Measurements from ENCODE around the gene EED. TPM values are rescaled to one million over a fixed set of nuclear protein-coding genes. Genes with fewer than 3 reads are reported as not detected.
"Not testable (repeated sequence)": the region's sequence is repeated elsewhere in the genome, so short reads cannot be mapped to it uniquely, and the experiment has no call there.

Gene EED
- total and polyA plus RNA-seq, 12 donors, result 8.0 to 17.3 (median 9.6) TPM

- no peaks in the 10 kb centered on the region for H3K9me3 ChIP-seq
- peak overlapping the region in 3 of 10 donors; percentile 11 to 26 (median 22) for H3K27ac ChIP-seq
- H3K4me3 ChIP-seq, result peak overlapping the region in 9 of 10 donors; percentile 10 to 52 (median 40)
- peaks cover 0 to 19% (median 7%) of the 10 kb centered on the region in 9 donors for H3K4me1 ChIP-seq
- peak; percentile 75 to 96 (median 91) for TF ChIP-seq CTCF (IDR thresholded peaks at IDR 0.05)
- H3K27me3 ChIP-seq, result no peaks in the 10 kb centered on the region
- DNase-seq (peak; percentile 52 to 77), ATAC-seq (peak; percentile 83 to 96 (median 92))
- no peaks in the 10 kb centered on the region for H3K36me3 ChIP-seq
- intact Hi-C loops (cut with DNase I), result loop anchor here in 9 of 10 donors (1.0 to 10.0 kb wide), 9 partner anchors 276 to 621 kb away; partner anchors contain the start of gene CCDC83 (in 7 of the 9)
- 21 to 29% methylated on average over 14 of the region's 14 CpGs for WGBS, 2 donors
Measured at GRCh38 chr11:86218125-86219084, 26.1 kb upstream of the EED start.

GRCh38 chr11:86219311-86220193, 25.0 kb upstream of the EED start:
- H3K36me3 ChIP-seq, result no peaks in the 10 kb centered on the region
- TF ChIP-seq CTCF (IDR thresholded peaks at IDR 0.05), result no peak
- no peaks in the 10 kb centered on the region for H3K27me3 ChIP-seq
- intact Hi-C loops (cut with DNase I), result loop anchor here in 9 of 10 donors (1.0 to 10.0 kb wide), 9 partner anchors 277 to 622 kb away; partner anchors contain the start of gene CCDC83 (in 7 of the 9)
- WGBS, 2 donors, result 92 to 94% methylated on average over 7 of the region's 7 CpGs
- peaks cover 0 to 19% (median 7%) of the 10 kb centered on the region in 9 donors for H3K4me1 ChIP-seq
- H3K27ac ChIP-seq, result no peak overlapping the region
- H3K9me3 ChIP-seq, result peaks cover 0 to 2% (median 0%) of the 10 kb centered on the region in 11 donors
- no peak for DNase-seq
- ATAC-seq, result no peak
- no peak overlapping the region for H3K4me3 ChIP-seq

DNA sequence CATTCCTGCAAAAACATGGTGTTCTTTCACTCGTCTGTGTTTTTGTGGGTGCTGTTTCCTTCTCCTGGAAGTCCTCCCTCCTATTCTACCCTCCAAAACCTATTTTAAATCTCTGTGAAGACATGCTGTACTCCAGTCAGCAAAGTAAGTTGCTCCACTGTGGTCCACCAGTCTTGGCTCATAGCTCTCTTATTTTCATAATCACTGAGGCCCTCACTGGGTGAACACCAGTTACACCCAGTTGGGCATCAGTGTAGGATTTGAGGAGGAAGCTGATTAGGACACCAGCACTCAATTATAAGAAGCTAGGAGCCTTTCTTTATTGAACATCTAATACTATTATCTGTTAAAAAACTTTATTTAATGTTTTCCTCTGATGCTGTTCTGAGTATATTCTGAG, 23.9 kb upstream of the EED start:
- H3K27ac ChIP-seq, result no peak overlapping the region
- 83 to 96% methylated on average over 1 of the region's 1 CpG for WGBS, 2 donors
- H3K4me3 ChIP-seq, result no peak overlapping the region
- DNase-seq (no peak), ATAC-seq (no peak)
- TF ChIP-seq CTCF (IDR thresholded peaks at IDR 0.05), result no peak
- peaks cover 0 to 19% (median 7%) of the 10 kb centered on the region in 9 donors for H3K4me1 ChIP-seq
- no peaks in the 10 kb centered on the region for H3K36me3 ChIP-seq
- no peaks in the 10 kb centered on the region for H3K27me3 ChIP-seq
- peaks cover 0 to 8% (median 0%) of the 10 kb centered on the region in 11 donors for H3K9me3 ChIP-seq
- intact Hi-C loops (cut with DNase I), result no loop called here

- H3K9me3 ChIP-seq, result peaks cover 0 to 8% (median 0%) of the 10 kb centered on the region in 11 donors
- 44 to 52% methylated on average over 2 of the region's 2 CpGs for WGBS, 2 donors
- no peak for TF ChIP-seq CTCF (IDR thresholded peaks at IDR 0.05)
- no peak for DNase-seq
- H3K4me1 ChIP-seq, result peaks cover 0 to 19% (median 7%) of the 10 kb centered on the region in 9 donors
- no peaks in the 10 kb centered on the region for H3K36me3 ChIP-seq
- no peaks in the 10 kb centered on the region for H3K27me3 ChIP-seq
- ATAC-seq, result peak in 1 of 8 donors; percentile 15
- intact Hi-C loops (cut with DNase I), result no loop called here
- no peak overlapping the region for H3K27ac ChIP-seq
- no peak overlapping the region for H3K4me3 ChIP-seq
Measured at GRCh38 chr11:86222081-86222480, 22.5 kb upstream of the EED start.

GRCh38 chr11:86224575-86224974, 20.0 kb upstream of the EED start:
- H3K4me1 ChIP-seq; DNase-seq; H3K27me3 ChIP-seq; ATAC-seq; H3K36me3 ChIP-seq; H3K27ac ChIP-seq; H3K4me3 ChIP-seq; H3K9me3 ChIP-seq; intact Hi-C loops (cut with DNase I): not testable (repeated sequence)
- 66 to 76% methylated on average over 4 of the region's 4 CpGs for WGBS, 2 donors

DNA sequence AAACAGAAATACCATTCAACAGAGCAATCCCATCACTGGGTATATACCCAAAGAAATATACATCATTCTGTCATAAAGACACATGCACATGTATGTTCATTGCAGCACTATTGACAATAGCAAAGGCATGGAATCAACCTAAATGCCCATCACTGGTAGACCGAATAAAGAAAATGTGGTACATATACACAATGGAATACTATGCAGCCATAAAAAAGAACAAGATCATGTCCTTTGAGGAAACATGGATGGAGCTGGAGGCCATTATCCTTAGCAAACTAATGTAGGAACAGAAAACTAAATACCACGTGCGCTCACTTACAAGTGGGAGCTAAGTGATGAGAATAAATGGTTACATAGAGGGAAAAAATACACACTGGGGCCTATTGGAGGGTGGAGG, 19.2 kb upstream of the EED start:
- H3K4me1 ChIP-seq; H3K27me3 ChIP-seq; ATAC-seq; intact Hi-C loops (cut with DNase I); DNase-seq; H3K4me3 ChIP-seq; H3K9me3 ChIP-seq; H3K36me3 ChIP-seq; H3K27ac ChIP-seq: not testable (repeated sequence)
- 98 to 99% methylated on average over 3 of the region's 3 CpGs for WGBS, 2 donors

Measured in heart right ventricle (tissue), 16 donors.